WERI-Rb-1 (cell line): ENCODE data around the gene TUB.

ENCODE experiments used
- DNase-seq: peaks from one replicate; pipeline ENCODE4 v3.0.0-alpha.2; 2020
- H3K27ac ChIP-seq: fragments of 250-450 bp; sonication (Bioruptor Pico); 2 replicates; pipeline ENCODE4 v1.5.1; 2020; ENCODE audit warnings: mild to moderate bottlenecking, moderate library complexity
- H3K27me3 ChIP-seq: fragments of 250-450 bp; sonication (Bioruptor Pico); 2 replicates; pipeline ENCODE4 v1.5.1; 2021; ENCODE audit warnings: mild to moderate bottlenecking, low read depth, moderate library complexity; ENCODE audit not compliant: insufficient read depth, severe bottlenecking
- H3K36me3 ChIP-seq: fragments of 250-450 bp; sonication (Bioruptor Pico); 2 replicates; pipeline ENCODE4 v1.5.1; 2020; ENCODE audit warnings: mild to moderate bottlenecking, moderate library complexity
- H3K4me3 ChIP-seq: 2 replicates; pipeline ENCODE4 v1.5.1; 2011; ENCODE audit warnings: low read depth, mild to moderate bottlenecking, control low read depth, low read length
- H3K9me3 ChIP-seq: fragments of 250-450 bp; sonication (Bioruptor Pico); 2 replicates; pipeline ENCODE4 v1.5.1; 2021; ENCODE audit warnings: mild to moderate bottlenecking, moderate library complexity; ENCODE audit not compliant: severe bottlenecking
- CTCF ChIP-seq: IDR thresholded peaks from 2 replicates; pipeline ENCODE4 v1.5.1; 2011; ENCODE audit warnings: low read depth, mild to moderate bottlenecking, control low read depth, inconsistent platforms, low read length

Gene TUB

GRCh38 chr11:8083088-8083395, 2.0 kb downstream of the TUB start:
- DNase-seq: no peak
- no peak for TF ChIP-seq CTCF
- H3K27me3 ChIP-seq: no peaks in the 10 kb centered on the region
- H3K36me3 ChIP-seq: no peaks in the 10 kb centered on the region
- no peak overlapping the region for H3K4me3 ChIP-seq
- H3K9me3 ChIP-seq: no peaks in the 10 kb centered on the region
- H3K27ac ChIP-seq: no peak overlapping the region

GRCh38 chr11:8083871-8084281, 2.9 kb downstream of the TUB start:
- no peaks in the 10 kb centered on the region for H3K9me3 ChIP-seq
- no peaks in the 10 kb centered on the region for H3K27me3 ChIP-seq
- TF ChIP-seq CTCF: no peak
- H3K36me3 ChIP-seq: no peaks in the 10 kb centered on the region
- no peak overlapping the region for H3K4me3 ChIP-seq
- H3K27ac ChIP-seq: no peak overlapping the region
- no peak for DNase-seq

- no peak for DNase-seq
- H3K27ac ChIP-seq: no peak overlapping the region
- no peak for TF ChIP-seq CTCF
- H3K4me3 ChIP-seq: no peak overlapping the region
- no peaks in the 10 kb centered on the region for H3K27me3 ChIP-seq
- no peaks in the 10 kb centered on the region for H3K36me3 ChIP-seq
- H3K9me3 ChIP-seq: no peaks in the 10 kb centered on the region
Observed at GRCh38 chr11:8084352-8084751, 3.3 kb downstream of the TUB start.

- Histone ChIP-seq H3K9me3 (no peaks in the 10 kb centered on the region), H3K27me3 (no peaks in the 10 kb centered on the region), H3K36me3 (no peaks in the 10 kb centered on the region), H3K27ac (no peak overlapping the region), H3K4me3 (no peak overlapping the region)
- no peak for TF ChIP-seq CTCF
- no peak for DNase-seq
Observed at GRCh38 chr11:8085011-8085645, 4.1 kb downstream of the TUB start.

GRCh38 chr11:8086001-8086479, 5.0 kb downstream of the TUB start:
- no peak overlapping the region for H3K27ac ChIP-seq
- H3K9me3 ChIP-seq: no peaks in the 10 kb centered on the region
- TF ChIP-seq CTCF: no peak
- no peak overlapping the region for H3K4me3 ChIP-seq
- H3K27me3 ChIP-seq: no peaks in the 10 kb centered on the region
- H3K36me3 ChIP-seq: no peaks in the 10 kb centered on the region
- DNase-seq: no peak

GRCh38 chr11:8086571-8086970, 5.6 kb downstream of the TUB start:
- Histone ChIP-seq H3K27ac (no peak overlapping the region), H3K36me3 (no peaks in the 10 kb centered on the region), H3K4me3 (no peak overlapping the region), H3K9me3 (no peaks in the 10 kb centered on the region), H3K27me3 (no peaks in the 10 kb centered on the region)
- no peak for TF ChIP-seq CTCF
- DNase-seq: no peak
